Astrocyte (in vitro differentiated cells and primary cell): Measurements from ENCODE around the gene NKAIN2. TPM values are rescaled to one million over a fixed set of nuclear protein-coding genes. Genes with fewer than 3 reads are reported as not detected.

Experiments
- DNase-seq: peaks from one replicate; pipeline ENCODE4 v3.0.0-alpha.2; 2010; ENCODE audit warnings: low read depth
- FAIRE-seq: peaks from 2 replicates; lab custom pipeline; 2011; peaks lifted over from hg19 to GRCh38; lab: Jason Lieb, UNC
- H2AFZ ChIP-seq: 2 replicates; pipeline ENCODE4 v1.6.0; 2012; ENCODE audit warnings: low read depth, low read length, inconsistent platforms
- H3K27ac ChIP-seq: 2 replicates; pipeline ENCODE4 v1.5.1; 2011; ENCODE audit warnings: low read depth, low read length, inconsistent platforms
- H3K27me3 ChIP-seq: 2 replicates; pipeline ENCODE4 v1.6.0; 2011; ENCODE audit warnings: low read length, inconsistent platforms; ENCODE audit not compliant: insufficient read depth
- H3K36me3 ChIP-seq: 2 replicates; pipeline ENCODE4 v1.5.1; 2011; ENCODE audit warnings: low read length, inconsistent platforms; ENCODE audit not compliant: insufficient read depth
- H3K4me1 ChIP-seq: 2 replicates; pipeline ENCODE4 v1.5.1; 2011; ENCODE audit warnings: low read length, inconsistent platforms; ENCODE audit not compliant: insufficient read depth
- H3K4me2 ChIP-seq: 2 replicates; pipeline ENCODE4 v1.6.0; 2012; ENCODE audit warnings: low read length, inconsistent platforms
- H3K4me3 ChIP-seq: 2 replicates; pipeline ENCODE4 v1.5.1; 2011; ENCODE audit warnings: low read depth, mild to moderate bottlenecking, low read length, inconsistent platforms; ENCODE audit not compliant: insufficient read depth
- H3K79me2 ChIP-seq: 2 replicates; pipeline ENCODE4 v1.6.0; 2012; ENCODE audit warnings: mild to moderate bottlenecking, low read length, inconsistent platforms; ENCODE audit not compliant: insufficient read depth
- H3K9ac ChIP-seq: 2 replicates; pipeline ENCODE4 v1.6.0; 2012; ENCODE audit warnings: mild to moderate bottlenecking, low read length, inconsistent platforms
- H3K9me3 ChIP-seq: 2 replicates; pipeline ENCODE4 v1.5.1; 2012; ENCODE audit warnings: low read depth, mild to moderate bottlenecking, low read length, inconsistent platforms; ENCODE audit not compliant: insufficient read depth
- H4K20me1 ChIP-seq: 2 replicates; pipeline ENCODE4 v1.6.0; 2012; ENCODE audit warnings: low read length, inconsistent platforms; ENCODE audit not compliant: insufficient read depth
- H3K27ac Mint-ChIP-seq: one replicate; pipeline ENCODE4 v1.8.0; 2021; ENCODE audit warnings: mild to moderate bottlenecking, mixed read lengths; ENCODE audit not compliant: unreplicated experiment
- H3K27me3 Mint-ChIP-seq: one replicate; pipeline ENCODE4 v1.8.0; 2021; ENCODE audit warnings: low read depth, mixed read lengths; ENCODE audit not compliant: unreplicated experiment
- H3K36me3 Mint-ChIP-seq: one replicate; pipeline ENCODE4 v1.8.0; 2021; ENCODE audit warnings: low read depth, mixed read lengths; ENCODE audit not compliant: unreplicated experiment
- H3K4me1 Mint-ChIP-seq: one replicate; pipeline ENCODE4 v1.8.0; 2021; ENCODE audit warnings: low read depth, mixed read lengths; ENCODE audit not compliant: unreplicated experiment
- H3K4me3 Mint-ChIP-seq: one replicate; pipeline ENCODE4 v1.8.0; 2021; ENCODE audit warnings: mild to moderate bottlenecking, moderate library complexity, mixed read lengths; ENCODE audit not compliant: unreplicated experiment
- H3K9me3 Mint-ChIP-seq: one replicate; pipeline ENCODE4 v1.8.0; 2021; ENCODE audit warnings: mild to moderate bottlenecking, mixed read lengths; ENCODE audit not compliant: unreplicated experiment
- EZH2 ChIP-seq: IDR thresholded peaks from 2 replicates; pipeline ENCODE4 v1.6.1; 2012; ENCODE audit warnings: mild to moderate bottlenecking, low read length, inconsistent platforms; ENCODE audit not compliant: insufficient read depth
- total RNA-seq: library from RNA; stranded (reverse); gene quantifications from 2 replicates; pipeline ENCODE4 v1.2.1, GENCODE V29; 2021
- TF ChIP-seq, protein P1 (sequence below): IDR thresholded peaks from 2 replicates; pipeline ENCODE4 v1.5.1; 2011; ENCODE audit warnings: low read depth, mild to moderate bottlenecking, inconsistent platforms, low read length, moderate library complexity; ENCODE audit not compliant: insufficient read depth

NKAIN2 gene
- total RNA-seq, 1 donor from 2014 or later: 0.07 TPM

DNA sequence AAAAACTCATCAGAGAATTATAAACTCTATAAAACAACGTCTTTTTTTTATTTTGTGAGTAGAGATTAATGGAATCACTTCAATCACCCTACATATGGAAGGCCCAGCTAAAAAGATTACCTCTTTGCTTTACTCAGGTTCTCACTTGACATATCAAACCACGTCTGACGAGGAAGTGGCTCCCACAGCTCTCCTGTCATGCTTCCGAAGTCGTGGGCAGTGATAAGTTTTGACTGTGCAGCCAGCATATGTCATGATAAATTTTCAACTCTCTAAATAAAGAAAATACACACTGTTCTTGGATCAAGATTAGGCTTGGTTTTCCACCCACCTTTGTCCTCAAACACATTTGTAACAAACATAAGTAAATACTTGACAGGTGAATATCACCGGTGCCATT is 879.1 kb downstream of the NKAIN2 start:
- Histone ChIP-seq H3K4me2 (no peak overlapping the region), H3K4me3 (no peak overlapping the region), H3K36me3 (no peaks in the 10 kb centered on the region), H3K4me1 (no peaks in the 10 kb centered on the region), H3K9me3 (no peaks in the 10 kb centered on the region), H2AFZ (no peak overlapping the region), H3K27ac (no peak overlapping the region), H4K20me1 (no peaks in the 10 kb centered on the region), H3K27me3 (no peaks in the 10 kb centered on the region), H3K9ac (no peak overlapping the region), H3K79me2 (no peaks in the 10 kb centered on the region)
- no peaks in the 10 kb centered on the region for H3K27me3 Mint-ChIP-seq
- peaks cover 5% of the 10 kb centered on the region for H3K4me1 Mint-ChIP-seq
- DNase-seq (no peak), FAIRE-seq (no peak)
- H3K36me3 Mint-ChIP-seq: no peaks in the 10 kb centered on the region
- no peak overlapping the region for H3K4me3 Mint-ChIP-seq
- H3K27ac Mint-ChIP-seq: no peak overlapping the region
- peaks cover 6% of the 10 kb centered on the region for H3K9me3 Mint-ChIP-seq
- TF ChIP-seq EZH2: no peak
- TF ChIP-seq, protein P1, sequence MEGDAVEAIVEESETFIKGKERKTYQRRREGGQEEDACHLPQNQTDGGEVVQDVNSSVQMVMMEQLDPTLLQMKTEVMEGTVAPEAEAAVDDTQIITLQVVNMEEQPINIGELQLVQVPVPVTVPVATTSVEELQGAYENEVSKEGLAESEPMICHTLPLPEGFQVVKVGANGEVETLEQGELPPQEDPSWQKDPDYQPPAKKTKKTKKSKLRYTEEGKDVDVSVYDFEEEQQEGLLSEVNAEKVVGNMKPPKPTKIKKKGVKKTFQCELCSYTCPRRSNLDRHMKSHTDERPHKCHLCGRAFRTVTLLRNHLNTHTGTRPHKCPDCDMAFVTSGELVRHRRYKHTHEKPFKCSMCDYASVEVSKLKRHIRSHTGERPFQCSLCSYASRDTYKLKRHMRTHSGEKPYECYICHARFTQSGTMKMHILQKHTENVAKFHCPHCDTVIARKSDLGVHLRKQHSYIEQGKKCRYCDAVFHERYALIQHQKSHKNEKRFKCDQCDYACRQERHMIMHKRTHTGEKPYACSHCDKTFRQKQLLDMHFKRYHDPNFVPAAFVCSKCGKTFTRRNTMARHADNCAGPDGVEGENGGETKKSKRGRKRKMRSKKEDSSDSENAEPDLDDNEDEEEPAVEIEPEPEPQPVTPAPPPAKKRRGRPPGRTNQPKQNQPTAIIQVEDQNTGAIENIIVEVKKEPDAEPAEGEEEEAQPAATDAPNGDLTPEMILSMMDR: no peak

GRCh38 chr6:124683507-124683906 is 879.8 kb downstream of the NKAIN2 start:
- Histone ChIP-seq H4K20me1 (no peaks in the 10 kb centered on the region), H3K4me2 (no peak overlapping the region), H3K4me3 (no peak overlapping the region), H3K27ac (no peak overlapping the region), H3K9ac (no peak overlapping the region), H3K36me3 (no peaks in the 10 kb centered on the region), H3K27me3 (no peaks in the 10 kb centered on the region), H3K79me2 (no peaks in the 10 kb centered on the region), H3K9me3 (no peaks in the 10 kb centered on the region), H2AFZ (no peak overlapping the region), H3K4me1 (no peaks in the 10 kb centered on the region)
- FAIRE-seq (no peak), DNase-seq (no peak)
- H3K9me3 Mint-ChIP-seq: peaks cover 2% of the 10 kb centered on the region
- no peak for TF ChIP-seq EZH2
- TF ChIP-seq, protein P1: no peak
- peaks cover 5% of the 10 kb centered on the region for H3K4me1 Mint-ChIP-seq
- no peaks in the 10 kb centered on the region for H3K27me3 Mint-ChIP-seq
- no peak overlapping the region for H3K4me3 Mint-ChIP-seq
- H3K36me3 Mint-ChIP-seq: no peaks in the 10 kb centered on the region
- H3K27ac Mint-ChIP-seq: no peak overlapping the region

DNA sequence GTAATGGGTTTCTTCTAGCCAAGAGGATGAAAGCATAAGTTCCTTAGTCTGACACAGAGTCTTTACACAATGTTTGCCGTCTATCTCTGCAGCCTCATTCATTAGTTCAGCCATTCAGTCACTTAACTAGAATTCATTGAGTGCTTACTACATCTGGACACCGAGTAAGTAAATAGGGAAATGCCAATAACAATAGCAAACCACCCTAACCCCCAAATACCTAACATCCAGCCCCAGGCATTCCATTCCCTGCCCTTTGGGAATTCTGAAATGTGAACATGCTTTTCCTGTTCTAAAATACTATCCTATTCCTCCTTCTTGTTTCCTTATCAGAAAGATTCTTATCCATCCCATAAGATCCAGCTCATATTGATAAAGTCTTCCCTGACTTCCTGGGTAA is 881.0 kb downstream of the NKAIN2 start:
- Histone ChIP-seq H2AFZ (no peak overlapping the region), H3K9ac (no peak overlapping the region), H3K79me2 (no peaks in the 10 kb centered on the region), H3K9me3 (no peaks in the 10 kb centered on the region), H3K4me1 (no peaks in the 10 kb centered on the region), H4K20me1 (no peaks in the 10 kb centered on the region), H3K4me2 (no peak overlapping the region), H3K27ac (no peak overlapping the region), H3K4me3 (no peak overlapping the region), H3K36me3 (no peaks in the 10 kb centered on the region), H3K27me3 (no peaks in the 10 kb centered on the region)
- no peak overlapping the region for H3K4me3 Mint-ChIP-seq
- H3K9me3 Mint-ChIP-seq: peaks cover 2% of the 10 kb centered on the region
- H3K27me3 Mint-ChIP-seq: no peaks in the 10 kb centered on the region
- TF ChIP-seq EZH2: no peak
- TF ChIP-seq, protein P1: no peak
- H3K36me3 Mint-ChIP-seq: no peaks in the 10 kb centered on the region
- H3K4me1 Mint-ChIP-seq: peaks cover 5% of the 10 kb centered on the region
- FAIRE-seq (no peak), DNase-seq (no peak)
- H3K27ac Mint-ChIP-seq: no peak overlapping the region
